IMR-90 (cell line): ENCODE results near the gene CCL23. TPM values are rescaled to one million over a fixed set of nuclear protein-coding genes. Genes with fewer than 3 reads are reported as not detected.

Experiments used
- ATAC-seq: fragments of 200-7000 bp; cut with Tn5 transposase; 2 replicates; pipeline ENCODE4 v1.9.1; 2020; ENCODE audit warnings: low read depth, mild to moderate bottlenecking, moderate library complexity
- BruUV-seq: library from RNA; stranded (reverse); fragments of 400-500 nt; replicated peaks from 2 replicates; lab custom pipeline; 2021; lab: Mats Ljungman, UMichigan
- CTCF ChIA-PET: fragments of 300-600 bp; formaldehyde crosslinking; extraction: SDS; loops from one replicate; lab custom pipeline; 2021; ENCODE audit warnings: antibody characterized with exemption; lab: Yijun Ruan, JAX
- POLR2A ChIA-PET: fragments of 300-600 bp; sonication (Branson Sonifier 250); formaldehyde crosslinking; loops from one replicate; lab custom pipeline; 2022; ENCODE audit warnings: antibody characterized with exemption; ENCODE audit not compliant: unreplicated experiment; lab: Charles Lee
- DNase-seq: peaks from one replicate; pipeline ENCODE4 v3.0.0; 2013
- H2AFZ ChIP-seq: replicated peaks from 2 replicates; pipeline ENCODE3; 2013; ENCODE audit warnings: low read length, mild to moderate bottlenecking; ENCODE audit not compliant: poor library complexity
- H2AK5ac ChIP-seq: 2 replicates; pipeline ENCODE4 v1.6.1; 2013; ENCODE audit warnings: low read depth, low read length, inconsistent platforms
- H2AK9ac ChIP-seq: replicated peaks from 2 replicates; pipeline ENCODE3; 2013; ENCODE audit warnings: mild to moderate bottlenecking, low read depth, low read length, moderate library complexity; ENCODE audit not compliant: poor library complexity
- H2BK120ac ChIP-seq: 2 replicates; pipeline ENCODE4 v1.6.1; 2013; ENCODE audit warnings: low read depth, low read length, inconsistent platforms
- H2BK15ac ChIP-seq: 3 replicates; pipeline ENCODE4 v1.6.1; 2013; ENCODE audit warnings: low read depth, low read length, inconsistent platforms
- H2BK20ac ChIP-seq: 2 replicates; pipeline ENCODE4 v1.6.1; 2013; ENCODE audit warnings: low read depth, mild to moderate bottlenecking, inconsistent platforms, low read length, moderate library complexity
- H2BK5ac ChIP-seq: 2 replicates; pipeline ENCODE4 v1.6.1; 2013; ENCODE audit warnings: mild to moderate bottlenecking, low read depth, low read length, inconsistent platforms; ENCODE audit not compliant: poor library complexity, severe bottlenecking
- H3K14ac ChIP-seq: replicated peaks from 2 replicates; pipeline ENCODE4 v1.6.1; 2013; ENCODE audit warnings: low read depth, low read length, inconsistent platforms
- H3K18ac ChIP-seq: 2 replicates; pipeline ENCODE4 v1.6.1; 2013; ENCODE audit warnings: low read depth, low read length, control low read depth
- H3K23ac ChIP-seq: 2 replicates; pipeline ENCODE4 v1.6.1; 2013; ENCODE audit warnings: low read depth, low read length, inconsistent platforms
- H3K27ac ChIP-seq: 2 replicates; pipeline ENCODE4 v1.5.1; 2013; ENCODE audit warnings: mild to moderate bottlenecking, control low read depth, low read length; ENCODE audit not compliant: insufficient read depth
- H3K27me3 ChIP-seq: 2 replicates; pipeline ENCODE4 v1.6.1; 2013; ENCODE audit warnings: low read length; ENCODE audit not compliant: control insufficient read depth, insufficient read depth
- H3K36me3 ChIP-seq: 2 replicates; pipeline ENCODE4 v1.6.1; 2013; ENCODE audit warnings: low read length, mixed read lengths; ENCODE audit not compliant: control insufficient read depth, insufficient read depth
- H3K4ac ChIP-seq: 2 replicates; pipeline ENCODE4 v1.6.1; 2013; ENCODE audit warnings: low read depth, low read length, inconsistent platforms
- H3K4me1 ChIP-seq: 2 replicates; pipeline ENCODE4 v1.6.1; 2013; ENCODE audit warnings: low read length, mixed read lengths; ENCODE audit not compliant: control insufficient read depth, insufficient read depth
- H3K4me2 ChIP-seq: 2 replicates; pipeline ENCODE4 v1.6.1; 2013; ENCODE audit warnings: low read depth, mild to moderate bottlenecking, control low read depth, low read length, moderate library complexity
- H3K4me3 ChIP-seq: 2 replicates; pipeline ENCODE4 v1.5.1; 2013; ENCODE audit warnings: low read depth, mild to moderate bottlenecking, control low read depth, low read length, moderate library complexity; ENCODE audit not compliant: insufficient read depth
- H3K56ac ChIP-seq: 2 replicates; pipeline ENCODE4 v1.6.1; 2013; ENCODE audit warnings: low read length, inconsistent platforms; ENCODE audit not compliant: insufficient read depth; ENCODE audit errors: extremely low read depth
- H3K79me1 ChIP-seq, 2 experiments: 2 replicates each; pipeline ENCODE4 v1.6.1; 2013; ENCODE audit warnings: low read length in 2 of 2, inconsistent platforms in 1 of 2, low read depth in 1 of 2
- H3K9ac ChIP-seq: 2 replicates; pipeline ENCODE4 v1.6.1; 2013; ENCODE audit warnings: low read depth, low read length, control low read depth
- H3K9me1 ChIP-seq: 2 replicates; pipeline ENCODE4 v1.6.1; 2013; ENCODE audit warnings: low read length, inconsistent platforms; ENCODE audit not compliant: insufficient read depth
- H3K9me3 ChIP-seq: 2 replicates; pipeline ENCODE4 v1.6.1; 2013; ENCODE audit warnings: low read length; ENCODE audit not compliant: control insufficient read depth, insufficient read depth
- H4K20me1 ChIP-seq: 2 replicates; pipeline ENCODE4 v1.6.1; 2013; ENCODE audit warnings: low read length, inconsistent platforms; ENCODE audit not compliant: insufficient read depth
- H4K5ac ChIP-seq: 2 replicates; pipeline ENCODE4 v1.6.1; 2013; ENCODE audit warnings: mild to moderate bottlenecking, low read depth, low read length, control low read depth
- H4K8ac ChIP-seq, 2 experiments: 2 replicates each; pipeline ENCODE4 v1.6.1; 2013; ENCODE audit warnings: low read depth in 2 of 2, low read length in 2 of 2, control low read depth in 1 of 2, inconsistent platforms in 1 of 2
- H4K91ac ChIP-seq: 2 replicates; pipeline ENCODE4 v1.6.1; 2013; ENCODE audit warnings: low read depth, low read length, inconsistent platforms; ENCODE audit not compliant: insufficient read depth
- CHD1 ChIP-seq: IDR thresholded peaks from 2 replicates; pipeline ENCODE4 v1.6.1; 2012; ENCODE audit warnings: low read depth, low read length, improper control_type of control experiment
- ELK1 ChIP-seq: fragments of 150-350 bp; IDR thresholded peaks from 2 replicates; pipeline ENCODE4 v1.6.1; 2016; ENCODE audit warnings: low read depth, mild to moderate bottlenecking, low read length, moderate library complexity, borderline replicate concordance
- MAFK ChIP-seq: IDR thresholded peaks from 2 replicates; pipeline ENCODE4 v1.6.1; 2012; ENCODE audit warnings: low read depth, low read length, improper control_type of control experiment
- NFE2L2 ChIP-seq: fragments of 150-350 bp; IDR thresholded peaks from 2 replicates; pipeline ENCODE4 v1.6.1; 2016; ENCODE audit warnings: low read depth, mild to moderate bottlenecking, low read length
- RCOR1 ChIP-seq: IDR thresholded peaks from 2 replicates; pipeline ENCODE4 v1.6.1; 2012; ENCODE audit warnings: mild to moderate bottlenecking, low read length, improper control_type of control experiment; ENCODE audit not compliant: insufficient replicate concordance
- SMC3 ChIP-seq: fragments of 150-350 bp; IDR thresholded peaks from 2 replicates; pipeline ENCODE4 v1.6.1; 2016; ENCODE audit warnings: low read depth, mild to moderate bottlenecking, antibody characterized with exemption, low read length, moderate library complexity
- USF2 ChIP-seq: fragments of 150-350 bp; IDR thresholded peaks from 2 replicates; pipeline ENCODE4 v1.6.1; 2017; ENCODE audit warnings: mild to moderate bottlenecking, antibody characterized with exemption, low read length, low read depth
- WGBS, 2 experiments: methylation state at CpG; one replicate each; pipeline versions ENCODE4 v1.1.5 to v1.1.7; 2013; ENCODE audit warnings: missing lambda C conversion rate in 2 of 2; ENCODE audit not compliant: insufficient read length in 1 of 2; ENCODE audit errors: extremely low coverage in 2 of 2; 5-methylcytosine and 5-hydroxymethylcytosine counted together
- dilution Hi-C: fragments of 300-500 bp; cut with HindIII; formaldehyde crosslinking; loops from one replicate; pipeline ENCODE4 v1.14.3; 2018; ENCODE audit warnings: low sequenced_read_pairs; ENCODE audit not compliant: unreplicated experiment
- in situ Hi-C: fragments of 300-500 bp; cut with MboI; formaldehyde crosslinking; loops from 3 replicates; pipeline ENCODE4 v1.14.3; 2019; ENCODE audit warnings: low sequenced_read_pairs, inconsistent platforms, mixed read lengths
- intact Hi-C: fragments of 100-400 bp; cut with micrococcal nuclease; formaldehyde crosslinking; loops from 2 replicates; pipeline ENCODE4 v1.10.0; 2022
- polyA plus RNA-seq, 3 experiments: library from polyadenylated mRNA; depleted of rRNA; stranded (reverse); fragments of >200 nt; gene quantifications; 2 replicates each; pipeline ENCODE4 v1.2.3, GENCODE V29; 2012; ENCODE audit warnings: low replicate concordance in 1 of 3
- total RNA-seq: library from RNA; depleted of rRNA; stranded (reverse); fragments of >200 nt; gene quantifications from 2 replicates; pipeline ENCODE4 v1.2.3, GENCODE V29; 2012

CCL23 gene
- total and polyA plus RNA-seq, 2 of the 4 experiments (the other 2 are of a cell fraction), result not detected

GRCh38 chr17:35991075-35991474, 26.7 kb downstream of the CCL23 start:
- Histone ChIP-seq H3K23ac (no peak overlapping the region), H2AK5ac (no peak overlapping the region), H4K20me1 (no peaks in the 10 kb centered on the region), H4K91ac (no peak overlapping the region), H3K9me3 (no peaks in the 10 kb centered on the region), H4K8ac (no peak overlapping the region), H3K4me3 (no peak overlapping the region), H3K27ac (no peak overlapping the region), H2AK9ac (no peak overlapping the region), H3K14ac (no peak overlapping the region), H4K5ac (no peak overlapping the region), H3K79me1 (no peaks in the 10 kb centered on the region), H3K18ac (no peak overlapping the region), H3K36me3 (no peaks in the 10 kb centered on the region), H2BK20ac (no peak overlapping the region), H2AFZ (no peak overlapping the region), H3K9me1 (no peaks in the 10 kb centered on the region), H2BK120ac (no peak overlapping the region), H3K4me1 (no peaks in the 10 kb centered on the region), H3K56ac (no peak overlapping the region), H2BK15ac (no peak overlapping the region), H2BK5ac (no peak overlapping the region), H3K9ac (no peak overlapping the region), H3K4ac (no peak overlapping the region), H3K4me2 (no peak overlapping the region), H3K27me3 (no peaks in the 10 kb centered on the region)
- intact Hi-C loops, result loop anchor here (5.0 kb wide), 1 partner anchor 61 kb away; no protein-coding TSS in a partner anchor
- 33% methylated on average over 1 of the region's 2 CpGs; no CpG with 5 or more reads in 1 of the 2 experiments for WGBS, 2 experiments
- POLR2A ChIA-PET, result no interaction called here
- in situ Hi-C loops, result no loop called here
- DNase-seq (no peak), ATAC-seq (no peak)
- no TSS peak for BruUV-seq
- CTCF ChIA-PET, result no interaction called here
- dilution Hi-C loops, result no loop called here
- TF ChIP-seq ELK1 (no peak), CHD1 (no peak), MAFK (no peak), USF2 (no peak), RCOR1 (no peak), NFE2L2 (no peak), SMC3 (no peak)
